Measurements from ENCODE around the gene CAPZA1.

GRCh38 chr1:112706505-112707220 is 87.0 kb downstream of the CAPZA1 start, which contains the start of gene RHOC:
- no peak for TF ChIP-seq CTCF (IDR thresholded peaks at IDR 0.05; ENCODE audit: control extremely low read depth in 1 of 3, insufficient read depth in 1 of 3, low read depth in 1 of 3, low read length in 3 of 3)
- no peak for TF ChIP-seq SAP30 (IDR thresholded peaks at IDR 0.05; ENCODE audit: insufficient read depth, insufficient replicate concordance, low read length)
- no peak for TF ChIP-seq EZH2 (IDR thresholded peaks at IDR 0.05; ENCODE audit: low read depth, low read length, severe bottlenecking)
- no peak for TF ChIP-seq ZNF274 (IDR thresholded peaks at IDR 0.05; ENCODE audit: borderline replicate concordance, extremely low read depth, low read length)
- no peak for TF ChIP-seq POLR2A (IDR thresholded peaks at IDR 0.05; ENCODE audit: control extremely low read depth in 1 of 2, low read depth in 2 of 2, low read length in 2 of 2)
- TF ChIP-seq JUN (IDR thresholded peaks at IDR 0.05; ENCODE audit: low read depth, low read length) = no peak
- TF ChIP-seq ATF3 (IDR thresholded peaks at IDR 0.05; ENCODE audit: insufficient read depth, low read depth, low read length) = no peak
- TF ChIP-seq POLR2AphosphoS5 (IDR thresholded peaks at IDR 0.05; ENCODE audit: low read depth, low read length) = no peak
- no peak for TF ChIP-seq BRCA1 (IDR thresholded peaks at IDR 0.05; ENCODE audit: low read depth, low read length)
- TF ChIP-seq RBBP5 (IDR thresholded peaks at IDR 0.05; ENCODE audit: borderline replicate concordance, low read depth, low read length) = peak; percentile 23; the same call in 1 of the 2 replicates
